DMS153 treated with DMSO at 0.1 percent for 48 hours (cell line): ENCODE measurements around the gene TAS2R60.
"Not testable (repeated sequence)": the region's sequence is repeated elsewhere in the genome, so short reads cannot be mapped to it uniquely, and the experiment has no call there.

Source experiments
- DNase-seq: peaks from one replicate; lab custom pipeline; 2025; ENCODE audit not compliant: unreplicated experiment; lab: John Stamatoyannopoulos, UW

TAS2R60 gene

DNA sequence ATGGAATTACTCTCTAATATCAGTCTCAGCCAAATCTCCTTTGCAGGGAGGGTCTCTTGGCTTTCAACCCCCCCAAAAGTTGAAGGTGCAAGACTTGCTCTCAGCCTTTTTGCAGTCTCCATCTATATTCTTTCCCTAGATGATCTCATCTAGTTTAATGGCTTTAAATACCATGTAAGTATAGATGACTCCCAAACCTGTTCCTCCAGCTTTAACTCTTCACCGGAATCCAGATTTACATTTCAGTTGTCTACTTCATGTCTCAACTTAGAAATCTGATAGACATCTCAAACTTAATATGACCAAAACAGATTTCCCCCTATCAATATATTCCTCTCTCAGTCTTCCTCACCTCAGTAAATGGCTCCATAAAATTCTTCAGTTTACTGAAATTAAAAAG is 24.5 kb downstream of the TAS2R60 start:
- DNase-seq, result no peak

DNA sequence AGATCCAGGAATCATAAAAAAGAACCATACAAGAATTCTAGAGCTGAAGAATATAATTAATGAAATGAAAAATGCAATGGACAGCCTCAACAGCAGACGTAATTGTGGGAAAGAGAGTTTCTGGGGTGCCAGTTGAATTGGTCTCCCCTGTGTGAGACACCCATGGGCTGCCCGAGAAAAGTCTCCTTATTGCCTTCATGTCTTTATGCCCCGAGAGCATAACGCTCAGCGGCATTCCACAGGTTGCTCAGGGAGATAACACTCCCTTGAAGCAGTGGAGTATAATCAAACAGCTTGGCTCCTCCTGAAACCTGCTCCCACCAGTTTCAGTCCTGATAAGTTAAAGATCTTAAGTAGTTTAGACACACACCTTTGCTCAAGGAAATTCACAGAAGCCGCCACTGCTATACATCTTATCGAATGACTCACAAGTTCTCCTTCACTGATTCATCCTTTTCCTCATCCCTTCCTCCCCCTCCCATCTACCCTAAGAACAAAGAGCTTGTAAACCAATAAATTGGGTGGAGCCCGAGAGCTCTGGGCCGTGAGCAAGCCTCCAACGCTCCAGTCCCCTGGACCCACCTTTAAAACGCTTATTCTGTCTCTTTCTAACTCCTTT is 28.9 kb downstream of the TAS2R60 start:
- DNase-seq, result not testable (repeated sequence)

DNA sequence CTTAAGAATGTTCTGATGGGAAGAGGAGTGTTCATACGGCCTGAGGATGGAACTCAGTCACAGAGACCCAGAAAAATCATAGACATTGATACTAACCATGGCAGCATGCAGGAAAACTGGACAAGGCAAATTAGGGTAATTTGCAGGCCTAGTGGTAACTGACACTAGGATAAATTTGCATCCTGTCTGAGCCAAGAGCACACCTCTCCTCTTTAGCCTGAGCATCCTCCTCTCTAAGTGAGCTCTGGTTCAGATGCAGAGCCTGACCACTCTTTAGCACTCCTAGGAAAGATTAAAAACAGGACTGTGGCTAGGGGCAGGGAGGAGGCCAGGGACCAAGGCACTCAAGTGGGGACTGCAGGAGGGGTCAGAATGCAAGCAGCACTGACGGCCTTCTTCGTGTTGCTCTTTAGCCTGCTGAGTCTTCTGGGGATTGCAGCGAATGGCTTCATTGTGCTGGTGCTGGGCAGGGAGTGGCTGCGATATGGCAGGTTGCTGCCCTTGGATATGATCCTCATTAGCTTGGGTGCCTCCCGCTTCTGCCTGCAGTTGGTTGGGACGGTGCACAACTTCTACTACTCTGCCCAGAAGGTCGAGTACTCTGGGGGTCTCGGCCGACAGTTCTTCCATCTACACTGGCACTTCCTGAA is 34.4 kb downstream of the TAS2R60 start, which contains the start of gene TAS2R41:
Gene TAS2R41, plus strand, starts transcription at position 373 of the 650 bp plus-strand sequence. Its CDS starts 0 bp downstream, at position 373.
- DNase-seq, result no peak

DNA sequence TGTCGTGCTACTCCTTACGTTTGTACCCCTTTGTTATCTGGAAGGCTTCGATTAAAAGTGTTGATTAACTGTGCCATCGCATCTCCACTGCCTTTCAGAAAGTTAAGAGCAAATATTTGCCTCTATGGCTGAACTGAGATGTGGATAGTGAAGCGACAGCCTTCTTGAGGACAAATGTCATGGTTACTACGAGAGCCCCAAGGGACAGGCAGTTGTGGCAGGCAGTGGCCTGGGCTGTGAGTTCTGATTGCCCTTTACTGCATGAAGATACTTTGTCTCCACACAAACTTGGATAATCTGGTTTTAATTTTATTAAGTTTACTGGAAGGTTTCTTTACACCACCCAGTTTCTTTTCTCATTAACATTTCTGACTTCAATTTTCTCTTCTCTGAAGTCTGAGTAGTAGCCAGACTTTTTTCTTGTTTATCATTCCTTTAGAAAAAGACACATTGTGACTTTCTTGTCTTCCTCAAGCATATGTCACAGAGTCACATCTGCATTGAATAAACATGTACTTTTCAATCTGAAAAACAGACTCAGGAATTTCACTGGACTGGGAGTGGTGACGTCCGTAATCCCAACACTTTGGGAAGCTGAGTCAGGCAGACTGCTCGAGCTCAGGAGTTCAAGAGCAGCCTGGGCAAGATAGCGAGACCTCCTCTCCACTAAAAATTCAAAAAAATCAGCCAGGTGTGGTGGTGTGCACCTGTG is 36.0 kb downstream of the TAS2R60 start:
- DNase-seq, result no peak

DNA sequence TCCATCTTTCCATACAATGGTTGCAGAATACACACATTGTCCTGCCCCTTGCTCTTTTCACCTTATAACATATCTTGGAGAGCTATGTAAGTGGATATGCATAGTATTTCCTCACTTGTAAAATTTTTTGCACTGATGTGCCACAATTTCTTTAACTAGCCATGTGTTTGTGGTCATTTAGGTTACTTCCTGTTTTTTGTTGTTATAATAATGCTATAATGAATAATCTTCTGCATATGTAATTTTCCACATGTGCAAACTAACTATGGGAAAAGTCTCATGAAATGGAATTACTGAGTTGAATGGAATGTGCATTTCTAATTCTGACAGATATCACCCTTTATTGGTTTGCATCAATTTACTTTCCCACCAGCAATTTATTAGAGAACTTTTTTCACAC is 37.2 kb downstream of the TAS2R60 start:
- no peak for DNase-seq

DNA sequence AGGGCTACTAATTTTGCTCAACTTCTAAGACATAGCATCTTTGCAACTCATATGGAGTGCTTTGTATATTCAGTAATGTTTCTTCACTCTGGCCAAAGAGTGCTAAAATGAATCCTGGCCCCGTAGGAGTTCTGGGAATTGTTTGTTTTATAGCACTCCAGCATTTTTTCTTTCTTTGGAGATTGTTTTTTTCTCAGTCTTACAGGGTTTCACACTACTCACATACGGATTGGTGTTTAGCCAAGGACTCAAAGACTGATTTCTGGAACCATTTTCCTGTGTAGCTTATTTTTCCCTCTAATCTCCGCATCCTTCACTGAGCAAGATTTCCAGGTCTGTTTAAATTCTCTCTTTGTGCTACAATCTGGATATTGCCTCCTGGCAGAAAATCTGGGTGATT is 40.9 kb downstream of the TAS2R60 start:
- no peak for DNase-seq

DNA sequence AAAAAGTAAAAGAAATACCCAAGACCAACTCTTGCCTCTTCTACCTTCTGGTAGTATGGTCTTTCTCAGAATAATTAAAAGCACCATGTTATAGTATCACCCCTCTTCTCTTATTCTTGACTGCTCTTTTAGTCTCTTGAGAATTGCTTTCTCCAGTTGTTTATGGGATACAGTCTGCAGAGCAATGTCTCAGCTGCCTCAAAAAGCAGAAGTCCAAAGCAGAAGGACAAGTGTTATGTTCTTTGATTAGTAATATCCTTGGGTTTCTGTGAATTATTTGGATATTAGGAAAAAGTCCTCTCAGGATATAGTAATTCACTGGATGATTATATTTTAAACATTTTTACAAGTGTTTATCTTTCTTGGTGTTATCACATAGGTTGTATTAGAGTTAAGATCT is 41.8 kb downstream of the TAS2R60 start:
- DNase-seq, result no peak

DNA sequence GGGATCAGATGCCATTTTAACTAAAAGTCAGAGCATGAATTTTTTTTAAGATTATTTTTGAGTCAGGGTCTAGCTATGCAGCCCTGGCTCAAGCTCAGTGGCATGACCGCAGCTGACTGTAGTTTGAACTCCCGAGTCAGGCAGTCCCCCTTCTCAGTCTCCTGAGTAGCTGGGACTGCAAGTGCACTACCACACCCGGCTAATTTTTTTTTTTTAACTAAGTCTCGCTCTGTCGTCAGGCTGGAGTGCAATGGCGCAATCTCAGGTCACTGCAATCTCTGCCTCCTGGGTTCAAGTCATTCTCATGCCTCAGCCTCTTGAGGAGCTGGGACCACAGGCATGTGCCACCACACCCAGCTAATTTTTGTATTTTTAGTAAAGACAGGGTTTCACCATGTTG is 42.2 kb downstream of the TAS2R60 start:
- no peak for DNase-seq

DNA sequence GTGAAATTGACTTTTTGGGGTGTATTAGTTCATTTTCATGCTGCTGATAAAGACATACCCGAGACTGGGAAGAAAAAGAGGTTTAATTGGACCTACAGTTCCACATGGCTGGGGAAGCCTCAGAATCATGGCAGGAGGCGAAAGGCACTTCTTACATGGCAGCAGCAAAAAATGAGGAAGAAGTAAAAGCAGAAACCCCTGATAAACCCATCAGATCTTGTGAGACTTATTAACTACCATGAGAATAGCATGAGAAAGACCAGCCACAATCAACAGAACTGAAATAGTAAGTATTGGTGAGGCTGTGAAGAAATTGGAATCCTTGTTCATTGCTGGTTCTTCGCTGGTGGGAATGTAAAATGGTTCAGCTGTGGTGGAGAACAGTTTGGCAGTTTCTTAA is 43.0 kb downstream of the TAS2R60 start:
- not testable (repeated sequence) for DNase-seq

DNA sequence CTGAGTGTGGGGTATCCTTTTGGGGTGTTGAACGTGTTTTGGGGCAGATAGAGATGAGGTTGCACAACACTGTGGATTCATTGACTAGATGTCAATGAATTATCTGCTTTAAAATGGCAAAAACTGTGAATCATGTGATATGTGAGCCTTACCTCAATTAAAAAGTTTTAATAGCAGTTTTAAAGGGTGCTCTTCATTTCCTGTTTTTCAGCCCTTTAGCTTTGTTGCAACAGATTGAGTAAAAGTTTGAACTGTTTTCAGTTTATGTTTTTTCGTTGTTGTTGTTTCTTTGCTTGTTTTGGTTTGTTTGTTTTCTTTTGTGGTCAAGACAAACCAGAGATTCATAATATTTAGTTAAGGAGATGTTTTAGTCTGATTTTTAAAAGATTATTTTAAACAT is 43.8 kb downstream of the TAS2R60 start:
- no peak for DNase-seq

DNA sequence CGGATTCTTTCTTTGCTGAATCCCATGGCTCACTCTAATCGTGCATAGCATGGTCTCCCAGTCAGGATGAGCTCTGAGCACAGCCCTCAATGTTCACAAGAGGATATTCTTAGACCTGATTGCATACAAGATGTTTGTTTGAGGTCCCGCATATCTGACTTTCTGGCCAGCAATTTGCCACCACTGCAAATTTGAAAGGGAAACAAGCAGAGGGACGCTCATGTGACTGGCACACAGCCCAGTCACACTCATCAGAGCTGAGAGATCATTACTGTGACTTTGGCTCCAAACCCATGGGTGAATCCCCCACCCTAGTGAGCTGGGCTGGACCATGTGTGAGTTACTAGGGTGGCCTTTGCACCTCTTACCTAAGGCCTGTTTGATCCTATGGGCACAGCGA is 44.3 kb downstream of the TAS2R60 start:
- DNase-seq, result no peak

DNA sequence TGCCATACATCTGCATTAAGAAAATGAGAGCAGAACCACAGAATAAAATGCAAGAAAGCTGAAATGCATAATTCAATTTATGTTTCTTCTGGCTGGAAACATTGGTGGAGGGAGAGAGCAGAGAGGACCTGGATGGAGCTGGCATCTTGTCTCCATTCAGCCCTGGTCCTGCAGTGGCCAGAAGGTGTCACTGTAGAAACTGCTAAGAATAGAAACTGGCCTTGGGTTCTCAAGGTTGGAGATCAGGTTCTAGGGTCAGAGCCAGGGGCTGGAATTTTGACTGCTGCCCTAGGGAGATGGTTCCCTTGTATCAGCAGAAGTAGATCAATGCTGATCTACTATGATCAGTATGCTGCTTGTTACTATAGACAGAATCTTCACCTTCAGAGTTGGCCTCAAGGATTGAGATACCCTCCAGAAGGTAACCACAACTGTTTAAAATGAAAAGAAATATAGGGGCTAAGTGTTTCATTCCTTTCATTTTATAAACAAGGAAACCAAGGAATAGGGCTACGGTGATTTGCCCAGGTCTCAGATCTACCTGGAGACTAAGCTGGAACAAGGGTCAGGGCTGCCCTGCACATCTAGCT is 47.6 kb downstream of the TAS2R60 start:
- no peak for DNase-seq

DNA sequence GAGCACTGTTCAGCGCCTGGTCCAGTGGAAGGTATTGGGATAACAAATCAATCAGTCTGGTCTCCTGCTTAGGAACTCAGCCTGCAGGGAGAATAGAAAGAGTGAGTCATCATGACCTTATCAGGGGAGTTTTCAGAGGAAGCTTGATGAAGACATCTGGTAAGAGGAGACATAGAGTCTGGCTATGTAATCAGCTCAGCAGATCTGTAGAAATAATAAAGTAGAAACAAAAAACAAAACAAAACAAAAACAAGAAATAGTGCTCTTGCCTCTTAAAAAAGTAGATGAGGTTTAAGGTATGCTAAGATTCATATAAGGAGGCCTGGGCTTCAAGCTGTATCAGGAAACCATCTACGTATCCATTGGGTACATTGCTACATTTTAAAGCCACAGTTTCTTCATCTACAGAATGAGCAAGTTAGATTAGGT is 48.8 kb downstream of the TAS2R60 start:
- DNase-seq, result no peak

DNA sequence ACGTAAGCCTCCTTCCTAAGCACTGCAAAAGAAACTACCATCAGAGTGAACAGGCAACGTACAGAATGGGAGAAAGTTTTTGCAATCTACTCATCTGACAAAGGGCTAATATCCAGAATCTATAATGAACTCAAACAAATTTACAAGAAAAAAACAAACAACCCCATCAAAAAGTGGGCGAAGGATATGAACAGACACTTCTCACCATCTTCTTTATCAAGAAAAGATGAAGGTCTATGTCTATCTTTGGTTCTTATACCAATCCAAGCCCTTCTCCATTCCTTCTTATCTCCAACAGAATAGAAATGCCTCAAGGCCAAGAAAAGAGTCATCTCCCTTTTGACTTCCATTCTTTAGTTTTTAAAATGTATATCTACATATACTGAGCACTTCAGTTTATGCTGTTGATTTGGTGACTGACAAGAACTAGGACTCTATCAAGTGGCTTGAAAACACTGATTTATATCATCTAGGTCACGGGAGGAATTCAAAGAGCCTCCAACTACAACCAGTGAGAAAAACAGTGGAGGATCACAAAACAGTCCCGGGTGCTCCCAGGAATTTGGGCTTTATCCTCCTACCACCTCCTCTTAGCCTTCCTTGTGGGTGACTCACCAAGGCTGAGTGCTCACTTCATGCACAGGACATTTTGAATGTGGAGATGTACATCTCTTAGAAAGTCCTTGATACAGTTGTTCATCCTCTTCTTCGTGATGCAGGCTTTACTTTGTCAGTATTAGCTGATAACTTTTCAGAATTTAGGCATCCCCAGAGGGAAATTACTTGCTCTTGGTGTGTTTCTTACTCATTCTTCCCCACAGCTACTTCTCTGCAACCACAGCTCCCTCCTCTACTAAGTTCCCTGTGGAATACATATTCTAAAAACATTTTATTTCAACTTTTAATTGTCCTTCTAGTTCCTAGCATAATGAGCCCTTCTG is 49.8 kb downstream of the TAS2R60 start:
- DNase-seq, result no peak

DNA sequence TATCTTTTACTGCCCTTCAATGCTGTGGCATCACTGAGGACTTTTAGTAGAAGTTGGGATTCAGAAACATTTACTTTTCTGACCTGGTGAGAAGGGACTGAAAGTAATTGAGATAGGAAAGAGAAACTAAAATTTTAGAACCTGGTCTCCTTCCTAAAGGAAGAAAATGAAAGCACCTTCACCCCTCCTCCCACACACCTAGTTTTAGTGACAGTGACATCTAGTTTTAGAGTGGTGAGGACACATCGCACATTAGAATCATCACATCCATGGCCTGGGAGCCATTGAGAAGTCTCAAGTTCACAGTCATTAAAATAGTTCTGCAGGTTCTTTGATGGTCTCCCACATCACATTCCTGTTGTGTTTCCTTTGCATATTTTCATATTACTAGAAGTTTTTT is 50.5 kb downstream of the TAS2R60 start:
- no peak for DNase-seq
